ENCODE data around the gene ZNF584.

Gene ZNF584

GRCh38 chr19:58466089-58466759 lies 57.8 kb downstream of the ZNF584 start:
- WGBS, 2 experiments, result 48 to 51% methylated on average over 20 of the region's 20 CpGs
- Histone ChIP-seq H3K4me3 (ENCODE audit: insufficient read depth, low read depth, low read length) (peak overlapping the region; percentile 89), H3K36me3 (ENCODE audit: control insufficient read depth, insufficient read depth, low read length) (peaks cover 5% of the 10 kb centered on the region), H3K9me3 (ENCODE audit: control insufficient read depth, low read length) (no peaks in the 10 kb centered on the region), H3K4me1 (ENCODE audit: control insufficient read depth, insufficient read depth, low read length) (no peaks in the 10 kb centered on the region), H3K27me3 (ENCODE audit: control insufficient read depth, insufficient read depth, low read length, poor library complexity, severe bottlenecking) (peaks cover 8% of the 10 kb centered on the region), H3K27ac (ENCODE audit: insufficient read depth, low read depth, low read length, poor library complexity, severe bottlenecking) (no peak overlapping the region)

GRCh38 chr19:58466760-58467589 lies 58.5 kb downstream of the ZNF584 start, which contains the start of gene ZNF324:
Gene ZNF324 (plus strand): TSS chr19:58467080. CDS start chr19:58469186, 2,106 bp downstream.
- H3K27ac ChIP-seq (ENCODE audit: insufficient read depth, low read depth, low read length, poor library complexity, severe bottlenecking), result peak within 1 kb of the TSS; percentile 82

More at GRCh38 chr19:58466760-58467589, 58.5 kb downstream of the ZNF584 start, which contains the start of gene ZNF324:
- WGBS, 2 experiments, result 0% methylated on average over 92 of the region's 92 CpGs
- Histone ChIP-seq H3K4me1 (ENCODE audit: control insufficient read depth, insufficient read depth, low read length) (no peaks in the 10 kb centered on the region), H3K36me3 (ENCODE audit: control insufficient read depth, insufficient read depth, low read length) (peaks cover 5% of the 10 kb centered on the region), H3K9me3 (ENCODE audit: control insufficient read depth, low read length) (no peaks in the 10 kb centered on the region), H3K27me3 (ENCODE audit: control insufficient read depth, insufficient read depth, low read length, poor library complexity, severe bottlenecking) (peaks cover 8% of the 10 kb centered on the region), H3K4me3 (ENCODE audit: insufficient read depth, low read depth, low read length) (peak within 1 kb of the TSS; percentile 89)

All from ectodermal cell (in vitro differentiated cells).